GM18517 (cell line): Measurements from ENCODE around the gene OPHN1.

Experiments
- ATAC-seq: cut with Tn5 transposase; IDR thresholded peaks from one replicate; pipeline ENCODE4 v1.9.1; 2021; ENCODE audit warnings: mild to moderate bottlenecking, moderate library complexity; ENCODE audit not compliant: unreplicated experiment

OPHN1 gene

GRCh38 chrX:68183612-68184214 lies 249.6 kb downstream of the OPHN1 start:
- ATAC-seq: no peak

GRCh38 chrX:68180579-68180978 lies 252.7 kb downstream of the OPHN1 start:
- no peak for ATAC-seq

- ATAC-seq: no peak
These were observed 253.9 kb downstream of the OPHN1 start for GRCh38 chrX:68179355-68179754.

GRCh38 chrX:68177542-68177941 lies 255.8 kb downstream of the OPHN1 start:
- ATAC-seq: no peak

- ATAC-seq: no peak
These were observed 257.7 kb downstream of the OPHN1 start for GRCh38 chrX:68175562-68175961.

- ATAC-seq: no peak
These were observed 269.9 kb downstream of the OPHN1 start for GRCh38 chrX:68163441-68163840.

GRCh38 chrX:68147848-68148247 lies 285.4 kb downstream of the OPHN1 start:
- ATAC-seq: no peak

GRCh38 chrX:68146054-68146453 lies 287.2 kb downstream of the OPHN1 start:
- no peak for ATAC-seq

GRCh38 chrX:68139791-68140190 lies 293.5 kb downstream of the OPHN1 start:
- ATAC-seq: no peak

GRCh38 chrX:68133181-68133580 lies 300.1 kb downstream of the OPHN1 start:
- no peak for ATAC-seq

GRCh38 chrX:68132749-68133148 lies 300.5 kb downstream of the OPHN1 start:
- ATAC-seq: no peak

GRCh38 chrX:68121835-68122234 lies 311.5 kb downstream of the OPHN1 start:
- no peak for ATAC-seq

GRCh38 chrX:68121371-68121770 lies 311.9 kb downstream of the OPHN1 start:
- no peak for ATAC-seq

GRCh38 chrX:68115371-68115770 lies 317.9 kb downstream of the OPHN1 start:
- ATAC-seq: no peak

- no peak for ATAC-seq
These were observed 318.6 kb downstream of the OPHN1 start for GRCh38 chrX:68114573-68115129.

- no peak for ATAC-seq
These were observed 319.3 kb downstream of the OPHN1 start for GRCh38 chrX:68113837-68114572.

- no peak for ATAC-seq
These were observed 321.0 kb downstream of the OPHN1 start for GRCh38 chrX:68112321-68112720.

- no peak for ATAC-seq
These were observed 324.1 kb downstream of the OPHN1 start for GRCh38 chrX:68109162-68109561.

GRCh38 chrX:68098431-68098830 lies 334.9 kb downstream of the OPHN1 start:
- ATAC-seq: no peak

- no peak for ATAC-seq
These were observed 343.0 kb downstream of the OPHN1 start for GRCh38 chrX:68090266-68090665.

- ATAC-seq: no peak
These were observed 345.8 kb downstream of the OPHN1 start for GRCh38 chrX:68087526-68087925.

GRCh38 chrX:68086709-68087108 lies 346.6 kb downstream of the OPHN1 start:
- ATAC-seq: no peak
